Measurements from ENCODE around the gene TSPYL1. TPM values are rescaled to one million over a fixed set of nuclear protein-coding genes. Genes with fewer than 3 reads are reported as not detected.

TSPYL1 gene
- total and polyA plus RNA-seq, 2 experiments from 2014 or later, result 24.9 to 66.1 TPM

DNA sequence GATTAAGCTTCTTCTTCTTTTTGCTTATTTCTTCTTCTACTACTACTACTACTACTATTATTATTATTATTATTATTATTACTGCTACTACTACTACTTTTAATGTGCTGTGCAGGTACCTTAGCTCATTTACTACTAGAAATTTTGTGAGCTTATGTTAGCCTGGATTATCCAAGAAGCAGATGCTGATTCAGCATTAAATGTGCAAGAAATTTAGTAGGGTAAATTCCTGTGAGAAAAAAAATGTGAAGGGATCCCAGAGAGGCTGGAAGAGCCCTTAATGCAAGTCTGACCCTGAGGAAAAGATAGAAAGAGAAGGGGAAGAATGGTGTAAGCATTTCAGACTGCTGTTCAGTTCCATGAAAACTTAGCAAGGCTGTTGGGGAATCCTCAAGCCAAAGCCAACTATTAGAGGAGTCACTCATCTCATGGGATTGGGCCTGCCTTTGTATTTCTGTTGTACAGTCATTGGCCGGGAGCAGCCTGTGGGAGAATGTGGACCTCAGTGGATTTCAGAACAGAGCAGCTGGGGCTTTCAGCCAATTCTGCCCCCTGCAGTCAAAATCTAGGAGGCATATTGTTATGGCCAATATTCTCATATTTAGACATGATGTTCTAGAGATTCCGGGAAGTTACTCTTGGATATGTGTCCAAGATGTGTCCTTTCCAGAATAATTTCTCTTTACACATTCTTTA lies 37.2 kb upstream of the TSPYL1 start:
- H3K4me1 ChIP-seq (ENCODE audit: insufficient read depth), result no peaks in the 10 kb centered on the region; the same call in 1 of the 2 replicates
- Mint-ChIP-seq H3K4me1 (peaks cover 4% of the 10 kb centered on the region), H3K27me3 (ENCODE audit: insufficient read depth, low read depth, poor library complexity) (no peaks in the 10 kb centered on the region), H3K36me3 (ENCODE audit: low read depth) (no peaks in the 10 kb centered on the region), H3K27ac (peak overlapping the region; percentile 6; the same call in 1 of the 2 replicates), H3K9me3 (no peaks in the 10 kb centered on the region), H3K4me3 (no peak overlapping the region)
- H3K36me3 ChIP-seq (ENCODE audit: insufficient read depth), result no peaks in the 10 kb centered on the region
- H3K27ac ChIP-seq (ENCODE audit: low read depth), result no peak overlapping the region
- no peaks in the 10 kb centered on the region for H3F3A ChIP-seq (replicated peaks; ENCODE audit: low read depth)
- no peaks in the 10 kb centered on the region for H4K20me1 ChIP-seq (replicated peaks; ENCODE audit: insufficient read depth)
- H3K4me3 ChIP-seq, result no peak overlapping the region
- H3K9me2 ChIP-seq (ENCODE audit: insufficient read depth), result no peaks in the 10 kb centered on the region
- no peak overlapping the region for H2AFZ ChIP-seq
- no peaks in the 10 kb centered on the region for H3K27me3 ChIP-seq (ENCODE audit: insufficient read depth)
- H3K79me2 ChIP-seq (replicated peaks; ENCODE audit: insufficient read depth), result no peaks in the 10 kb centered on the region
- H3K4me2 ChIP-seq, result no peak overlapping the region
- ATAC-seq (no peak), DNase-seq (ENCODE audit: low spot score) (no peak)
- no peak for TF ChIP-seq EZH2 (IDR thresholded peaks at IDR 0.05; ENCODE audit: low read depth, unreplicated experiment)
- TF ChIP-seq, protein P1, sequence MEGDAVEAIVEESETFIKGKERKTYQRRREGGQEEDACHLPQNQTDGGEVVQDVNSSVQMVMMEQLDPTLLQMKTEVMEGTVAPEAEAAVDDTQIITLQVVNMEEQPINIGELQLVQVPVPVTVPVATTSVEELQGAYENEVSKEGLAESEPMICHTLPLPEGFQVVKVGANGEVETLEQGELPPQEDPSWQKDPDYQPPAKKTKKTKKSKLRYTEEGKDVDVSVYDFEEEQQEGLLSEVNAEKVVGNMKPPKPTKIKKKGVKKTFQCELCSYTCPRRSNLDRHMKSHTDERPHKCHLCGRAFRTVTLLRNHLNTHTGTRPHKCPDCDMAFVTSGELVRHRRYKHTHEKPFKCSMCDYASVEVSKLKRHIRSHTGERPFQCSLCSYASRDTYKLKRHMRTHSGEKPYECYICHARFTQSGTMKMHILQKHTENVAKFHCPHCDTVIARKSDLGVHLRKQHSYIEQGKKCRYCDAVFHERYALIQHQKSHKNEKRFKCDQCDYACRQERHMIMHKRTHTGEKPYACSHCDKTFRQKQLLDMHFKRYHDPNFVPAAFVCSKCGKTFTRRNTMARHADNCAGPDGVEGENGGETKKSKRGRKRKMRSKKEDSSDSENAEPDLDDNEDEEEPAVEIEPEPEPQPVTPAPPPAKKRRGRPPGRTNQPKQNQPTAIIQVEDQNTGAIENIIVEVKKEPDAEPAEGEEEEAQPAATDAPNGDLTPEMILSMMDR (conservative IDR thresholded peaks at IDR 0.05; ENCODE audit: low read depth in 2 of 2), result 0 out of 4 replicates have a peak, but pooled peaks have one; percentile 0 to 19
- TF ChIP-seq, protein P2, sequence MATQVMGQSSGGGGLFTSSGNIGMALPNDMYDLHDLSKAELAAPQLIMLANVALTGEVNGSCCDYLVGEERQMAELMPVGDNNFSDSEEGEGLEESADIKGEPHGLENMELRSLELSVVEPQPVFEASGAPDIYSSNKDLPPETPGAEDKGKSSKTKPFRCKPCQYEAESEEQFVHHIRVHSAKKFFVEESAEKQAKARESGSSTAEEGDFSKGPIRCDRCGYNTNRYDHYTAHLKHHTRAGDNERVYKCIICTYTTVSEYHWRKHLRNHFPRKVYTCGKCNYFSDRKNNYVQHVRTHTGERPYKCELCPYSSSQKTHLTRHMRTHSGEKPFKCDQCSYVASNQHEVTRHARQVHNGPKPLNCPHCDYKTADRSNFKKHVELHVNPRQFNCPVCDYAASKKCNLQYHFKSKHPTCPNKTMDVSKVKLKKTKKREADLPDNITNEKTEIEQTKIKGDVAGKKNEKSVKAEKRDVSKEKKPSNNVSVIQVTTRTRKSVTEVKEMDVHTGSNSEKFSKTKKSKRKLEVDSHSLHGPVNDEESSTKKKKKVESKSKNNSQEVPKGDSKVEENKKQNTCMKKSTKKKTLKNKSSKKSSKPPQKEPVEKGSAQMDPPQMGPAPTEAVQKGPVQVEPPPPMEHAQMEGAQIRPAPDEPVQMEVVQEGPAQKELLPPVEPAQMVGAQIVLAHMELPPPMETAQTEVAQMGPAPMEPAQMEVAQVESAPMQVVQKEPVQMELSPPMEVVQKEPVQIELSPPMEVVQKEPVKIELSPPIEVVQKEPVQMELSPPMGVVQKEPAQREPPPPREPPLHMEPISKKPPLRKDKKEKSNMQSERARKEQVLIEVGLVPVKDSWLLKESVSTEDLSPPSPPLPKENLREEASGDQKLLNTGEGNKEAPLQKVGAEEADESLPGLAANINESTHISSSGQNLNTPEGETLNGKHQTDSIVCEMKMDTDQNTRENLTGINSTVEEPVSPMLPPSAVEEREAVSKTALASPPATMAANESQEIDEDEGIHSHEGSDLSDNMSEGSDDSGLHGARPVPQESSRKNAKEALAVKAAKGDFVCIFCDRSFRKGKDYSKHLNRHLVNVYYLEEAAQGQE (IDR thresholded peaks at IDR 0.05; ENCODE audit: unreplicated experiment), result no peak

DNA sequence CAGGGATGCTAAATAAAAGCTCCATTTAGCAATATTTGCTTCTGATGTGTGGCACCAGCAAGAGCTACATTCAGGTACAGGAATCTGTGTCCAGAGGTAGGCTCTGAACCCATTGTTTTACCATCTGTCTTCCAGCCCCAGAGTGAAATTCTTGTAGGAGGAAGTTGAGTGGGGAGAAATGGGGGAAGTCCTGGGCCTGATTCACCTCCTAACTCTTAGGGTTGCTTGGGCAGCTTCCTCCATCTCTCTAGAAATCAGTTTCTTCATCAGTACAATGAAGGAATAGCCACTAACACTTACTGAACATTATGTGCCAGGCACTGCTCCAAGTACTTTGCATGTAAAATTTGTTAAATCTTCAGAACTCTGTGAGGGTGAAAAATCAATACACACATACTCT lies 35.1 kb upstream of the TSPYL1 start:
- Histone ChIP-seq H3F3A (replicated peaks; ENCODE audit: low read depth) (no peaks in the 10 kb centered on the region), H3K79me2 (replicated peaks; ENCODE audit: insufficient read depth) (no peaks in the 10 kb centered on the region), H3K4me1 (ENCODE audit: insufficient read depth) (no peaks in the 10 kb centered on the region), H3K36me3 (ENCODE audit: insufficient read depth) (no peaks in the 10 kb centered on the region), H3K9me2 (ENCODE audit: insufficient read depth) (no peaks in the 10 kb centered on the region), H2AFZ (no peak overlapping the region), H3K27ac (ENCODE audit: low read depth) (no peak overlapping the region; the same call in 1 of the 2 replicates), H3K27me3 (ENCODE audit: insufficient read depth) (no peaks in the 10 kb centered on the region), H3K4me3 (no peak overlapping the region), H4K20me1 (replicated peaks; ENCODE audit: insufficient read depth) (no peaks in the 10 kb centered on the region), H3K4me2 (no peak overlapping the region)
- no peak overlapping the region for H3K27ac Mint-ChIP-seq
- peaks cover 5% of the 10 kb centered on the region; the same call in 1 of the 3 replicates for H3K4me1 Mint-ChIP-seq
- ATAC-seq (no peak), DNase-seq (ENCODE audit: low spot score) (no peak)
- H3K4me3 Mint-ChIP-seq, result no peak overlapping the region
- peaks cover 3% of the 10 kb centered on the region; the same call in 2 of the 3 replicates for H3K36me3 Mint-ChIP-seq (ENCODE audit: low read depth)
- H3K27me3 Mint-ChIP-seq (ENCODE audit: insufficient read depth, low read depth, poor library complexity), result no peaks in the 10 kb centered on the region
- H3K9me3 Mint-ChIP-seq, result no peaks in the 10 kb centered on the region
- TF ChIP-seq, protein P3, sequence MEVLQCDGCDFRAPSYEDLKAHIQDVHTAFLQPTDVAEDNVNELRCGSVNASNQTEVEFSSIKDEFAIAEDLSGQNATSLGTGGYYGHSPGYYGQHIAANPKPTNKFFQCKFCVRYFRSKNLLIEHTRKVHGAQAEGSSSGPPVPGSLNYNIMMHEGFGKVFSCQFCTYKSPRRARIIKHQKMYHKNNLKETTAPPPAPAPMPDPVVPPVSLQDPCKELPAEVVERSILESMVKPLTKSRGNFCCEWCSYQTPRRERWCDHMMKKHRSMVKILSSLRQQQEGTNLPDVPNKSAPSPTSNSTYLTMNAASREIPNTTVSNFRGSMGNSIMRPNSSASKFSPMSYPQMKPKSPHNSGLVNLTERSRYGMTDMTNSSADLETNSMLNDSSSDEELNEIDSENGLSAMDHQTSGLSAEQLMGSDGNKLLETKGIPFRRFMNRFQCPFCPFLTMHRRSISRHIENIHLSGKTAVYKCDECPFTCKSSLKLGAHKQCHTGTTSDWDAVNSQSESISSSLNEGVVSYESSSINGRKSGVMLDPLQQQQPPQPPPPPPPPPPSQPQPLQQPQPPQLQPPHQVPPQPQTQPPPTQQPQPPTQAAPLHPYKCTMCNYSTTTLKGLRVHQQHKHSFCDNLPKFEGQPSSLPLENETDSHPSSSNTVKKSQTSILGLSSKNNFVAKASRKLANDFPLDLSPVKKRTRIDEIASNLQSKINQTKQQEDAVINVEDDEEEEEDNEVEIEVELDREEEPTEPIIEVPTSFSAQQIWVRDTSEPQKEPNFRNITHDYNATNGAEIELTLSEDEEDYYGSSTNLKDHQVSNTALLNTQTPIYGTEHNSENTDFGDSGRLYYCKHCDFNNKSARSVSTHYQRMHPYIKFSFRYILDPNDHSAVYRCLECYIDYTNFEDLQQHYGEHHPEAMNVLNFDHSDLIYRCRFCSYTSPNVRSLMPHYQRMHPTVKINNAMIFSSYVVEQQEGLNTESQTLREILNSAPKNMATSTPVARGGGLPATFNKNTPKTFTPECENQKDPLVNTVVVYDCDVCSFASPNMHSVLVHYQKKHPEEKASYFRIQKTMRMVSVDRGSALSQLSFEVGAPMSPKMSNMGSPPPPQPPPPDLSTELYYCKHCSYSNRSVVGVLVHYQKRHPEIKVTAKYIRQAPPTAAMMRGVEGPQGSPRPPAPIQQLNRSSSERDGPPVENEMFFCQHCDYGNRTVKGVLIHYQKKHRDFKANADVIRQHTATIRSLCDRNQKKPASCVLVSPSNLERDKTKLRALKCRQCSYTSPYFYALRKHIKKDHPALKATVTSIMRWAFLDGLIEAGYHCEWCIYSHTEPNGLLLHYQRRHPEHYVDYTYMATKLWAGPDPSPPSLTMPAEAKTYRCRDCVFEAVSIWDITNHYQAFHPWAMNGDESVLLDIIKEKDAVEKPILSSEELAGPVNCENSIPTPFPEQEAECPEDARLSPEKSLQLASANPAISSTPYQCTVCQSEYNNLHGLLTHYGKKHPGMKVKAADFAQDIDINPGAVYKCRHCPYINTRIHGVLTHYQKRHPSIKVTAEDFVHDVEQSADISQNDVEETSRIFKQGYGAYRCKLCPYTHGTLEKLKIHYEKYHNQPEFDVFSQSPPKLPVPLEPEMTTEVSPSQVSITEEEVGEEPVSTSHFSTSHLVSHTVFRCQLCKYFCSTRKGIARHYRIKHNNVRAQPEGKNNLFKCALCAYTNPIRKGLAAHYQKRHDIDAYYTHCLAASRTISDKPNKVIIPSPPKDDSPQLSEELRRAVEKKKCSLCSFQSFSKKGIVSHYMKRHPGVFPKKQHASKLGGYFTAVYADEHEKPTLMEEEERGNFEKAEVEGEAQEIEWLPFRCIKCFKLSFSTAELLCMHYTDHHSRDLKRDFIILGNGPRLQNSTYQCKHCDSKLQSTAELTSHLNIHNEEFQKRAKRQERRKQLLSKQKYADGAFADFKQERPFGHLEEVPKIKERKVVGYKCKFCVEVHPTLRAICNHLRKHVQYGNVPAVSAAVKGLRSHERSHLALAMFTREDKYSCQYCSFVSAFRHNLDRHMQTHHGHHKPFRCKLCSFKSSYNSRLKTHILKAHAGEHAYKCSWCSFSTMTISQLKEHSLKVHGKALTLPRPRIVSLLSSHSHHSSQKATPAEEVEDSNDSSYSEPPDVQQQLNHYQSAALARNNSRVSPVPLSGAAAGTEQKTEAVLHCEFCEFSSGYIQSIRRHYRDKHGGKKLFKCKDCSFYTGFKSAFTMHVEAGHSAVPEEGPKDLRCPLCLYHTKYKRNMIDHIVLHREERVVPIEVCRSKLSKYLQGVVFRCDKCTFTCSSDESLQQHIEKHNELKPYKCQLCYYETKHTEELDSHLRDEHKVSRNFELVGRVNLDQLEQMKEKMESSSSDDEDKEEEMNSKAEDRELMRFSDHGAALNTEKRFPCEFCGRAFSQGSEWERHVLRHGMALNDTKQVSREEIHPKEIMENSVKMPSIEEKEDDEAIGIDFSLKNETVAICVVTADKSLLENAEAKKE (CRISPR knock-in tag; IDR thresholded peaks at IDR 0.05), result no peak

Measured in GM23338 (cell line).